Measurements from ENCODE around the gene CYP39A1.

Gene CYP39A1

GRCh38 chr6:46590765-46591164 is 61.9 kb downstream of the CYP39A1 start:
- no peak for DNase-seq (ENCODE audit: low read depth in 3 of 3)

- DNase-seq (ENCODE audit: low read depth in 3 of 3), result no peak
Measured at GRCh38 chr6:46586906-46587305, 65.7 kb downstream of the CYP39A1 start.

GRCh38 chr6:46584586-46584985 is 68.0 kb downstream of the CYP39A1 start:
- no peak for DNase-seq (ENCODE audit: low read depth in 3 of 3)

- DNase-seq (ENCODE audit: low read depth in 3 of 3), result no peak
Measured at GRCh38 chr6:46583721-46584120, 68.9 kb downstream of the CYP39A1 start.

- no peak for DNase-seq (ENCODE audit: low read depth in 3 of 3)
Measured at GRCh38 chr6:46583081-46583480, 69.5 kb downstream of the CYP39A1 start.

GRCh38 chr6:46581459-46582177 is 71.0 kb downstream of the CYP39A1 start:
- no peak for DNase-seq (ENCODE audit: low read depth in 3 of 3)

GRCh38 chr6:46575530-46575929 is 77.1 kb downstream of the CYP39A1 start:
- DNase-seq (ENCODE audit: low read depth in 3 of 3), result no peak

GRCh38 chr6:46573140-46573539 is 79.5 kb downstream of the CYP39A1 start:
- DNase-seq (ENCODE audit: low read depth in 3 of 3), result no peak

GRCh38 chr6:46565531-46565930 is 87.1 kb downstream of the CYP39A1 start:
- DNase-seq (ENCODE audit: low read depth in 3 of 3), result no peak

- no peak for DNase-seq (ENCODE audit: low read depth in 3 of 3)
Measured at GRCh38 chr6:46563924-46564323, 88.7 kb downstream of the CYP39A1 start.

GRCh38 chr6:46556053-46556452 is 96.6 kb downstream of the CYP39A1 start:
- DNase-seq (ENCODE audit: low read depth in 3 of 3), result no peak

GRCh38 chr6:46555129-46555528 is 97.5 kb downstream of the CYP39A1 start:
- DNase-seq (ENCODE audit: low read depth in 3 of 3), result no peak

GRCh38 chr6:46549155-46549554 is 103.5 kb downstream of the CYP39A1 start:
- DNase-seq (ENCODE audit: low read depth in 3 of 3), result no peak

- no peak for DNase-seq (ENCODE audit: low read depth in 3 of 3)
Measured at GRCh38 chr6:46541556-46541955, 111.1 kb downstream of the CYP39A1 start.

- no peak for DNase-seq (ENCODE audit: low read depth in 3 of 3)
Measured at GRCh38 chr6:46539866-46540265, 112.8 kb downstream of the CYP39A1 start.

- DNase-seq (ENCODE audit: low read depth in 3 of 3), result no peak
Measured at GRCh38 chr6:46538800-46539480, 113.7 kb downstream of the CYP39A1 start.

- DNase-seq (ENCODE audit: low read depth in 3 of 3), result no peak
Measured at GRCh38 chr6:46530896-46531295, 121.7 kb downstream of the CYP39A1 start.

- DNase-seq (ENCODE audit: low read depth in 3 of 3), result no peak
Measured at GRCh38 chr6:46528961-46529750, 123.5 kb downstream of the CYP39A1 start.

GRCh38 chr6:46526607-46527006 is 126.0 kb downstream of the CYP39A1 start:
- DNase-seq (ENCODE audit: low read depth in 3 of 3), result no peak

GRCh38 chr6:46525583-46525982 is 127.0 kb downstream of the CYP39A1 start:
- DNase-seq (ENCODE audit: low read depth in 3 of 3), result no peak

- no peak for DNase-seq (ENCODE audit: low read depth in 3 of 3)
Measured at GRCh38 chr6:46521464-46521971, 131.1 kb downstream of the CYP39A1 start.

GRCh38 chr6:46517202-46517601 is 135.4 kb downstream of the CYP39A1 start:
- no peak for DNase-seq (ENCODE audit: low read depth in 3 of 3)

Data from stimulated activated CD4-positive, alpha-beta T cell treated with anti-CD3 and anti-CD28 coated beads, TNF-alpha, amount 100 ng/mL, for 24 hours (primary cell).